OCI-LY3 (cell line): Measurements from ENCODE around the gene TMEM219.

Source experiments
- CTCF ChIP-seq: fragments of 200-600, 300-600 bp; sonication (generic); IDR thresholded peaks from 2 replicates; pipeline ENCODE4 v1.5.1; 2014; ENCODE audit warnings: antibody characterized with exemption, low read length, low read depth
- EZH2phosphoT487 ChIP-seq: fragments of 200-600 bp; shearing (Covaris generic); IDR thresholded peaks from 2 replicates; pipeline ENCODE4 v1.6.1; 2018; ENCODE audit warnings: antibody characterized with exemption, mixed run types, low read depth

DNA sequence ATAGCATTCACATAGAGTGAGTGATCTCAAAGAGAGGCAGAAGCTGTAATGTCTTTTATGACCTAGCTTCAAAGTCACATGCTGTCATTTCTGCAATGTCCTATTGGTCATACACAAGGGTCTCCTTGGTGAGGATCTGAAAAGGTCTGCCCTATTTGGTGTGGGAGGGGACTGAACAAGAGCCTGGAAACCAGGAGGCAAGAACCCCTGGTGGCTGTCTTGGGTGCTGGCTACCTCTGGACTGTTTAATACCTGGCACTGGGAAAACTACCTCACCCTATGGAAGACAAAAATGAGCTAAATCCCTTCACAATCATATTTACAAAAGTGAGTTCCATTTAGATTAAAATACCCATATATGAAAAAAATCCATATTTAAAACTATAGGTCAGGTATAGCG, 44.9 kb upstream of the TMEM219 start:
- no peak for TF ChIP-seq CTCF
- no peak for TF ChIP-seq EZH2phosphoT487
